ES-I3 (cell line): Measurements from ENCODE around the gene SGCE.

Source experiments
- H3K36me3 ChIP-seq: 2 replicates; pipeline ENCODE4 v1.6.1; 2013; ENCODE audit warnings: mild to moderate bottlenecking, low read length, control low read depth, moderate library complexity; ENCODE audit not compliant: insufficient read depth
- H3K4me1 ChIP-seq: 2 replicates; pipeline ENCODE4 v1.6.1; 2013; ENCODE audit warnings: mild to moderate bottlenecking, control low read depth, low read length; ENCODE audit not compliant: insufficient read depth
- H3K9ac ChIP-seq: 2 replicates; pipeline ENCODE4 v1.6.1; 2013; ENCODE audit warnings: low read depth, mild to moderate bottlenecking, low read length, moderate library complexity
- H3K9me3 ChIP-seq: 2 replicates; pipeline ENCODE4 v1.6.1; 2013; ENCODE audit warnings: mild to moderate bottlenecking, low read length, moderate library complexity; ENCODE audit not compliant: control insufficient read depth, insufficient read depth

The SGCE gene

DNA sequence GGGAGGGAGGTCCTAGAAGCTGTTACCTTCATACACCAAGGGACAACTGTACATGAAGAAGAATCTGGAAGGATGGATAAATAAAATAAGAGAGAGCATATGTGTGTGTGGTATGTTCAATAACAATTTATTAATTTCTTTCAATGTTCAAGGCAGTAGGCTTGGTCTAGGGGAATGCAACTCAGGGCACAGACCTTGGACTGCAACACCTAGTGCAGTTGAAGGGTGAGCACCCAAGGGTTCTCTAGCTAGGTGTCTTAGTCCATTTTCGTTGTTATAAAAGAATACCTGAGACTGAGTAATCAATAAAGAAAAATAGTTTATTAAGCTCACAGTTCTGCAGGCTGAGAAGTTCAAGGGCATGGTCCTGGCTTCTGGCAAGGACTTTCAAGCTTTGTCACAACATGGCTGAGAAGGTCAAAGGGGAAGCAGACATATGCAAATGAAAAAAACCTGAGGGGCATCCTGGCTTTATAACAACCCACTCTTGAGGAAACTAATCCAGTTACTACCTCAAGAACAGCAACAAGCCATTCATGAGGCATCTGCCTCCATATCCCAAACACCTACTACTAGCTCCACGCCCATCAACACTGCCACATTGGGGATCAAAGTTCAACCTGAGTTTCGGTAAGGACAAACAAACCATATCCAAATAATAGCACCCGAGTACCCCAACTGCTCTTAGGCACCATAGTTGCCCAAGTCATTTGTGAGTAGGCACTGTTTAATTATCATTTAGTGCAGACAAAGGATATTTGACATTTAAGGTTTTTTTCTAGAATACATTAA lies 15.7 kb upstream of the SGCE start:
- Histone ChIP-seq H3K36me3 (no peaks in the 10 kb centered on the region), H3K4me1 (no peaks in the 10 kb centered on the region), H3K9me3 (no peaks in the 10 kb centered on the region), H3K9ac (no peak overlapping the region)

- H3K36me3 ChIP-seq = no peaks in the 10 kb centered on the region
- H3K9me3 ChIP-seq = no peaks in the 10 kb centered on the region
- H3K9ac ChIP-seq = no peak overlapping the region
- no peaks in the 10 kb centered on the region for H3K4me1 ChIP-seq
Observed at GRCh38 chr7:94669773-94670495, 14.0 kb upstream of the SGCE start.

DNA sequence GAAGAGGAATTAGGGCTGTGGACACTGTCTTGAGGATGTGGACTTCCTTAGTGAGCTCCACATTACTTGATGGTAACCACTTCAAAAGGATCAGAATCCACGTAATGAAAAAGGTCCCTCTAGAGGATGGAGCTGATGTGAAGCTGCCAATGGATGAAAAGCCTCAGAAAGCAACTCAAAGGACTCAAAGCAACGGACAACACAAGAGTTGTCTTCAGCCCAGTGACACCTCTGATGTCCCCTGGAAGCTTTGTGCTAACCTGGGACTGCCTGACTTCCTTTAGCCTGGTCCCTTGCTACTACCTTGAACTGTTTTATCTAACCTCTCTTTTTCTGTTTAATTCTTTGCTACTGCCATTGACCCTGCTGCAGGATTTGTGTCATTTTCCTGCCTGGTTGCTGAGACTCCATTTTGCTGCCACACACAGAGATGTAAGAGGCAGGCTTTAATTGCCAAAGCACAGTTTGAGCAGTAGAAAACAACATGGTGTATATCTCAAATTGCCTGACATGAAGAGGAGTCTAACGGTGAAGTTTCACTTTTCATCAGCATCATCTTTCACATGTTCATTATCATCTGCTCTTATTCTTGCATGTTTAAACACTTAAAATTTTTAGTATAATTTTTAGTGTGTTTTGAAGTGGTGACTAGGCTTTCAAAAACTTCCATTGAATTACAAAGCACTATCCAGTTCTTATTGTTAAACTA lies 11.1 kb upstream of the SGCE start:
- Histone ChIP-seq H3K9ac (no peak overlapping the region), H3K36me3 (no peaks in the 10 kb centered on the region), H3K9me3 (no peaks in the 10 kb centered on the region), H3K4me1 (no peaks in the 10 kb centered on the region)

- H3K9ac ChIP-seq = no peak overlapping the region
- H3K4me1 ChIP-seq = no peaks in the 10 kb centered on the region
- H3K9me3 ChIP-seq = no peaks in the 10 kb centered on the region
- no peaks in the 10 kb centered on the region for H3K36me3 ChIP-seq
Observed at GRCh38 chr7:94665426-94665825, 9.5 kb upstream of the SGCE start.

GRCh38 chr7:94664023-94664422 lies 8.1 kb upstream of the SGCE start:
- no peaks in the 10 kb centered on the region for H3K9me3 ChIP-seq
- no peaks in the 10 kb centered on the region; the same call in 1 of the 2 replicates for H3K4me1 ChIP-seq
- no peaks in the 10 kb centered on the region for H3K36me3 ChIP-seq
- no peak overlapping the region for H3K9ac ChIP-seq

DNA sequence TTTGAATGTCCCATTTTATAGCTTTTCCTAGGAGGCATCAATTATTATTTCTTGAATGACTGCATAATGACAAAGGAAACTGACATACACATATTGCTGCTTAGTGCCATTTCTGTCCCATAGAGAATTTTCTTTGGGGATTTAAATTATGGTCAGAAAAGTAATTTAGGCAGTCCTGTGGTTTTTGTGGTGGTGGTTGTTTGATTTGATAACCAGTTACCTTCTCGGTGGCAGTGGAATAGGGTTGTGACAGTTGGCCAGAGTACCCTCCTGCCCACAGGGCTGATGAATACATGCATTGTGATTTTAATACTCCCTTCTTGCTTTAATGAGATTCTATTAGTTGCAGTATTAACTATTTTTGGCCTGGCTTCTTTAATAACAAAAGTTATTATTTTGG lies 6.6 kb upstream of the SGCE start:
- Histone ChIP-seq H3K4me1 (no peaks in the 10 kb centered on the region; the same call in 1 of the 2 replicates), H3K9me3 (no peaks in the 10 kb centered on the region), H3K9ac (no peak overlapping the region), H3K36me3 (no peaks in the 10 kb centered on the region)

DNA sequence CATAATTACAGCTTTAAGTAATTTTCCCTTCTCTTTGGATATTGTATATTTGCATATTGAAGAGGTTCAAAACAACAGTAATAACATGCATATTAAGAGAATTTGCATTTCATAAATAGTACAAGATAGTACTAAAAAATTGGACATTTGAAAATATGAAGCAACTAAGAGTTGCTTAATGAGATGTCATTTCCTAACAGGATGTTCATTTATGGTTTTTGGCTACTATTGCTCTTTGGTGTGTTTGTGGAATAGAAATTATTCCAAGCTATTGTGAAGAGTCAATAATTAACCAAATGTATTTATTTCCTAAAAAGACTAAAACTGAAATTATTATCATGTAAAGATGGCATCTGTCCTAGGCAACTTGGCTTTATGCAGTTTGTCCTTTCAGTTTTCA lies 4.1 kb upstream of the SGCE start:
- no peaks in the 10 kb centered on the region; the same call in 1 of the 2 replicates for H3K4me1 ChIP-seq
- H3K9me3 ChIP-seq = no peaks in the 10 kb centered on the region
- no peak overlapping the region for H3K9ac ChIP-seq
- H3K36me3 ChIP-seq = no peaks in the 10 kb centered on the region

DNA sequence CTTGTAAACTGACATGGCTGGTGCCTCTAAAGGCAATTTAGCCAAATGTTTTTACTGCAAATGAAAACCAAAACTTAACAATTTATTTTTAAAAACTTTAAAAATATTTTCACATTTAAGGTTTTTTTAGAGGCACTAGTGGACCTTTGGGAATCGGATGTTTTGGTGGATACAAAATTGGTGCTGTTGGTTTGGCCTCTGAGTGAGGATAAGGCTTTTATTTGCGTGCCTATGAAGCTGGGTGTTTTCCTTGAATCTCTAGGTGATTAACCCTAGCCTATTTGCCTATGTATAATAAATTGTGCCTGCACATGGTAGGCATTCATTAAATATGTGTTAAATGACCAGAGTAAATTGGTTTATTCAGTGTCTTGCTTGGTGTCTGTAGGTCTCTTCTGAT lies 2.9 kb upstream of the SGCE start:
- Histone ChIP-seq H3K36me3 (no peaks in the 10 kb centered on the region), H3K4me1 (peaks cover 5% of the 10 kb centered on the region), H3K9ac (no peak overlapping the region), H3K9me3 (no peaks in the 10 kb centered on the region)

DNA sequence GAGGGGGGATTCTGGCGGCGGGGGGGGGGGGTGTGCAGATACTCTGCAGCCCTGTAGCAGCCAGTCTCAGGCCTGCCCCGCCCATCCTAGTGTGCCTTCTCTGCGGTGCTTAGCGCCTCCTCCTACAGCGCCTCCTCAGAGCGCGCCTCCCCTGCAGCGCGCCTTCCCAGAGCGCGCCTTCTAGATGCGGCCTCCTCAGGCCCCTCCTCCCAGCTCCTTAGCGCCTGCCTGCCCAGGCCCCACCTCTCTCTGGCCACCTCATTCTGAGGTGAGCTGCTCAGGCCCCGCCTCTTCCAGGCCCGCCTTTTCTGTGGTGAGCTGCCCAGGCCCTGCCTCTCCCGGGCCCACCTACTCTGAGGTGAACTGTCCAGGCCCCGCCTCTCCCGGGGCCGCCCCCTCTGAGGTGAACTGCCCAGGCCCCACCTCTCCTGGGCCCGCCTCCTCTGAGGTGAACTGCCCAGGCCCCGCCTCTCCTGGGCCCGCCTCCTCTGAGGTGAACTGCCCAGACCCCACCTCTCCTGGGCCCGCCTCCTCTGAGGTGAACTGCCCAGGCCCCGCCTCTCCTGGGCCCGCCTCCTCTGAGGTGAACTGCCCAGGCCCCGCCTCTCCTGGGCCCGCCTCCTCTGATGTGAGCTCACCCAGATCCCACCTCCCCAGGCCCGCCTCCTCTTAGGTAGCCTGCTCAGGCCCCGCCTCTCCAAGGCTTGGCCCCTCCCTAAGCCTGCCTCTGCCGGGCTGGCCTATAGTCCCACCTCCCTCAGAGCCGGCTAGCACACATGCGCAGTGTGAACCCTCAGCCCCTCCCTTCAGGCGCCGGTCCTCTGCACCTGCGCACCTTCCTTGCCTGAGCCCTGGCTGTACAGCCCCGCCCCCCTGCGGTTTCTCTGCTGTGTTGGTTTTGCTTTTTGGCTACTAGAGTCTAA lies 2.1 kb upstream of the SGCE start:
- Histone ChIP-seq H3K36me3 (no peaks in the 10 kb centered on the region), H3K4me1 (peaks cover 5% of the 10 kb centered on the region), H3K9me3 (no peaks in the 10 kb centered on the region), H3K9ac (no peak overlapping the region)

- Histone ChIP-seq H3K36me3 (no peaks in the 10 kb centered on the region), H3K9me3 (no peaks in the 10 kb centered on the region), H3K4me1 (peaks cover 5% of the 10 kb centered on the region), H3K9ac (peak overlapping the region; percentile 60)
Observed at GRCh38 chr7:94656925-94657731, 1.2 kb upstream of the SGCE start.

DNA sequence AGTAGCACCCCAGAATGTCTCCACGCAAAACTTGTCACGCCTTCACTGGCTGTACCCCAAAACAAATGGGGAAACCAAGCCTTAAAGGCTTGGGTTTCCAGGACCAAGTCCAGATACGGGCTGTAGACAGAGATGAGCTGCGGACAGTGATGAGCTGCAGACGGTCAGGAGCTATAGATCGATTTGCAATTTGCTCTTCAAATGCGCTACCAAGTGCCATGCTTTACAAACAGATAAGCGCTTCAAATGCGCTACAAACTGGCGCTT lies 658 bp upstream of the SGCE start:
- H3K9me3 ChIP-seq = no peaks in the 10 kb centered on the region
- H3K9ac ChIP-seq = peak overlapping the region; percentile 60; the same call in 1 of the 2 replicates
- H3K4me1 ChIP-seq = peaks cover 5% of the 10 kb centered on the region
- no peaks in the 10 kb centered on the region for H3K36me3 ChIP-seq

DNA sequence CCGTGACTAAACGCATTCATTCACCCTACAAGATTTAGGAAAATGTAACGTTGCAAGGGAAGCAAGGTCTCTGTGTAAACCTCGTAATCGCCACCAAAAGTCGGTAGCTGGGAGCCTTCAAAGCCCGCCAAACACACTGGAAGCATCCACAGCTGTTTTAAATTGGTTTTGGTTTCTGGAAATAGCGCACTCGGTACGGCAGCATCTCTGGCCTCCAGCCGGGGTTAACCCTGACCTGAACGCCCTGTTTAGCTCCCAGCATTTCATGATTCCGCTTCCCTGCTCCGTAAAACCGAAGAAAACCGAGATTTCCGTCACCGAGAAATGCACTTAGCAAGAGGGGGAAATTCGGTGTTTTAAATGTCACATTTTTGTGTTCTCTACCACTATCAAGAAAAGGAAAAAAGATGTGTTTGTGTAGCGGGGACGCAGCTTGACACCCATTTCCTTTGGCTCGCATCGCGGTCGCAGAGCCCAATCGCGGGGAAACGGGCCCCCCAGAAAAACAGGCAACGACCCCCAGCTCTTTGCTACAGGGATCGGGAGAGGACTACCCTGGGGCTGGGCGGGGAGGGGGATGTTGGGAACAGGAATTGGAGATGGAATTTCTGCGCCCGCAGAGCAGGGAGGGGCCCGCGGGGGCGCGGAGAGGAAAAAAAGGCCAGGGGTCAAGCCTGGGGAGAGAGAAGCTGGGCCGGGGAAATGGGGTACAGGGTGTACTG lies 646 bp downstream of the SGCE start:
- Histone ChIP-seq H3K36me3 (no peaks in the 10 kb centered on the region), H3K9me3 (no peaks in the 10 kb centered on the region), H3K4me1 (peaks cover 5% of the 10 kb centered on the region), H3K9ac (peak overlapping the region; percentile 73)

- Histone ChIP-seq H3K4me1 (peaks cover 5% of the 10 kb centered on the region; the same call in 1 of the 2 replicates), H3K36me3 (no peaks in the 10 kb centered on the region), H3K9ac (peak overlapping the region; percentile 73), H3K9me3 (no peaks in the 10 kb centered on the region)
Observed at GRCh38 chr7:94654783-94655125, 1.2 kb downstream of the SGCE start.
